GM12801 (cell line): Measurements from ENCODE around the gene UHRF2.

Experiments
- CTCF ChIP-seq: IDR thresholded peaks from one replicate; pipeline ENCODE4 v1.5.1; 2011; ENCODE audit warnings: control low read depth; ENCODE audit not compliant: insufficient read length; ENCODE audit errors: extremely low read depth

UHRF2 gene

GRCh38 chr9:6399071-6399470 is 13.9 kb upstream of the UHRF2 start:
- TF ChIP-seq CTCF = no peak

GRCh38 chr9:6405371-6405770 is 7.6 kb upstream of the UHRF2 start:
- no peak for TF ChIP-seq CTCF

- TF ChIP-seq CTCF = no peak
These were observed 5.2 kb upstream of the UHRF2 start for GRCh38 chr9:6407778-6408177.

- TF ChIP-seq CTCF = no peak
These were observed 4.7 kb upstream of the UHRF2 start for GRCh38 chr9:6408320-6408719.

GRCh38 chr9:6409811-6410210 is 3.2 kb upstream of the UHRF2 start:
- no peak for TF ChIP-seq CTCF

GRCh38 chr9:6410633-6411032 is 2.4 kb upstream of the UHRF2 start:
- TF ChIP-seq CTCF = no peak

GRCh38 chr9:6413365-6414246 is 607 bp downstream of the UHRF2 start:
- TF ChIP-seq CTCF = no peak
